ENCODE data around the gene ACIN1. TPM values are rescaled to one million over a fixed set of nuclear protein-coding genes. Genes with fewer than 3 reads are reported as not detected.

The ACIN1 gene
- total and polyA plus RNA-seq, 2 of the 13 experiments (the other 11 are each of a cell fraction or from before 2014, with no cell fraction given) = 165 to 183 TPM

DNA sequence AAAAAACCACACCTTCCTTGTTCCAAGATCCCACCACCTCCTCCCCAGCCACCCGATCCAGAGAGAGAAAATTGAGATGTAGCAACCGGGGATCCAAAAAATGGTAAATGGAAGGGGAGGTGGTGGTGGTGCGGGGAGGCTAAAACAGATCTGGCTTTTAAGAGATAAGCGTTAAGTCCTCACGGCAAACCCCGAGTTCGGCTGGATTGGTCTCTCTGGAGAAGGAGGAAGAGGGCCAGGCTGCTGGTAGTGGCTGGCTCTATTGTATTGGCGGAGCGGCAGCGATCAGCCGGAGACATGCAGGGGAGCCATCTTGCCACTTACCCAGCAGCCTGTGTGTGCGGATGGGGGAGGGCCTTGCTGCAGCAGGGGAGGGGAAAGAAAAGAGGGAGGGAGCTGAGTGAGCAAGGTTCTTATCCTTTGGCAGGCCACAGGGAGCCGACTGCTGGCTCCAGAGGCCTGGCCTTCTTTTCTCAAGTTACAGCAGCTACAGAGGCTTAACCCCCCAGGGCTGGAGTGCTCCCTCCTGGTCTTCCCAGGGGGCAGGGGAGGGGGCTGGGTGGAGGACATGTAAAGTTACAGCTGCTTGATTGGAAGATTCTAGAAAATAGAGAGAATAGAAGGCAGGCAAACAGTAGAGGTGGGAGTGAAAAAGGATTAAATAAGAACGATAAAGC is 23.6 kb downstream of the ACIN1 start (continued):
- TF ChIP-seq ZNF784 (CRISPR knock-in tag; IDR thresholded peaks at IDR 0.05; ENCODE audit: borderline replicate concordance) = peak; percentile 87; the same call in 1 of the 2 replicates
- TF ChIP-seq GMEB1 (CRISPR knock-in tag; IDR thresholded peaks at IDR 0.05; ENCODE audit: borderline replicate concordance) = 0 out of 2 replicates have a peak, but pooled peaks have one; percentile 42
- no peak for TF ChIP-seq ZNF780A (CRISPR knock-in tag; IDR thresholded peaks at IDR 0.05)
- peak; percentile 81 for TF ChIP-seq ZNF747 (CRISPR knock-in tag; IDR thresholded peaks at IDR 0.05; ENCODE audit: borderline replicate concordance)
- no peak; the same call in none of the 2 replicates for TF ChIP-seq MEIS2 (CRISPR knock-in tag; IDR thresholded peaks at IDR 0.05)
- TF ChIP-seq, protein P1, sequence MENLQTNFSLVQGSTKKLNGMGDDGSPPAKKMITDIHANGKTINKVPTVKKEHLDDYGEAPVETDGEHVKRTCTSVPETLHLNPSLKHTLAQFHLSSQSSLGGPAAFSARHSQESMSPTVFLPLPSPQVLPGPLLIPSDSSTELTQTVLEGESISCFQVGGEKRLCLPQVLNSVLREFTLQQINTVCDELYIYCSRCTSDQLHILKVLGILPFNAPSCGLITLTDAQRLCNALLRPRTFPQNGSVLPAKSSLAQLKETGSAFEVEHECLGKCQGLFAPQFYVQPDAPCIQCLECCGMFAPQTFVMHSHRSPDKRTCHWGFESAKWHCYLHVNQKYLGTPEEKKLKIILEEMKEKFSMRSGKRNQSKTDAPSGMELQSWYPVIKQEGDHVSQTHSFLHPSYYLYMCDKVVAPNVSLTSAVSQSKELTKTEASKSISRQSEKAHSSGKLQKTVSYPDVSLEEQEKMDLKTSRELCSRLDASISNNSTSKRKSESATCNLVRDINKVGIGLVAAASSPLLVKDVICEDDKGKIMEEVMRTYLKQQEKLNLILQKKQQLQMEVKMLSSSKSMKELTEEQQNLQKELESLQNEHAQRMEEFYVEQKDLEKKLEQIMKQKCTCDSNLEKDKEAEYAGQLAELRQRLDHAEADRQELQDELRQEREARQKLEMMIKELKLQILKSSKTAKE (CRISPR knock-in tag; IDR thresholded peaks at IDR 0.05; ENCODE audit: borderline replicate concordance) = no peak
- no peak for TF ChIP-seq TBX3 (IDR thresholded peaks at IDR 0.05; ENCODE audit: borderline replicate concordance)
- TF ChIP-seq ZNF484 (CRISPR knock-in tag; IDR thresholded peaks at IDR 0.05; ENCODE audit: borderline replicate concordance, low read depth) = no peak
- TF ChIP-seq IRX3 (CRISPR knock-in tag; IDR thresholded peaks at IDR 0.05; ENCODE audit: borderline replicate concordance, low read depth) = peak; percentile 84; the same call in 1 of the 2 replicates
- TF ChIP-seq MXI1 (IDR thresholded peaks at IDR 0.05; ENCODE audit: borderline replicate concordance, low read depth, low read length) = peak; percentile 63; the same call in 1 of the 3 replicates
- TF ChIP-seq NPAS2 (CRISPR knock-in tag; IDR thresholded peaks at IDR 0.05; ENCODE audit: borderline replicate concordance) = no peak
- no peak for TF ChIP-seq ZHX1 (CRISPR knock-in tag; IDR thresholded peaks at IDR 0.05; ENCODE audit: low read depth)
- no peak for TF ChIP-seq ZNF557 (CRISPR knock-in tag; IDR thresholded peaks at IDR 0.05)
- peak; percentile 56 for TF ChIP-seq SOX5 (CRISPR knock-in tag; IDR thresholded peaks at IDR 0.05; ENCODE audit: borderline replicate concordance)
- TF ChIP-seq ZSCAN30 (CRISPR knock-in tag; IDR thresholded peaks at IDR 0.05) = 0 out of 2 replicates have a peak, but pooled peaks have one; percentile 40
- peak; percentile 52; the same call in 1 of the 2 replicates for TF ChIP-seq HOXA9 (CRISPR knock-in tag; IDR thresholded peaks at IDR 0.05; ENCODE audit: borderline replicate concordance)
- TF ChIP-seq PAX8 (CRISPR knock-in tag; IDR thresholded peaks at IDR 0.05; ENCODE audit: borderline replicate concordance) = no peak
- TF ChIP-seq, protein P2, sequence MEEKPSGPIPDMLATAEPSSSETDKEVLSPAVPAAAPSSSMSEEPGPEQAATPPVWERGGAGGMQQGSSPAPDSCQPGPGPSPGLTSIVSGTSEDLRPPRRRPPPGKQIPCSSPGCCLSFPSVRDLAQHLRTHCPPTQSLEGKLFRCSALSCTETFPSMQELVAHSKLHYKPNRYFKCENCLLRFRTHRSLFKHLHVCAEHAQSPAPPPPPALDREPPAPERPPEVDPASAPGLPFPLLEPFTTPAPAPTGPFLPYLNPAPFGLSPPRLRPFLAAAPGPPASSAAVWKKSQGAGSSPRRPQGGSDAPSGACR (CRISPR knock-in tag; IDR thresholded peaks at IDR 0.05) = peak; percentile 95; the same call in 1 of the 2 replicates
- peak; percentile 70 for TF ChIP-seq MED1 (CRISPR knock-in tag; IDR thresholded peaks at IDR 0.05)
- no peak for TF ChIP-seq THYN1 (CRISPR knock-in tag; IDR thresholded peaks at IDR 0.05; ENCODE audit: borderline replicate concordance, low read depth)

All from HepG2 (cell line).